ENCODE results near the gene FEM1B. TPM values are rescaled to one million over a fixed set of nuclear protein-coding genes. Genes with fewer than 3 reads are reported as not detected.

Gene FEM1B
- total RNA-seq, 3 donors from 2014 or later, result 30.9 to 37.0 (median 31.7) TPM

GRCh38 chr15:68285259-68285980 is 7.9 kb downstream of the FEM1B start:
- H3K9me3 Mint-ChIP-seq, result no peaks in the 10 kb centered on the region
- H3K4me1 Mint-ChIP-seq (ENCODE audit: low read depth), result peaks cover 74% of the 10 kb centered on the region
- H3K36me3 Mint-ChIP-seq (ENCODE audit: insufficient read depth), result peaks cover 39% of the 10 kb centered on the region
- H3K27me3 Mint-ChIP-seq (ENCODE audit: low read depth), result no peaks in the 10 kb centered on the region
- no peak overlapping the region for H3K4me3 Mint-ChIP-seq
- no peak for DNase-seq
- no peak for ATAC-seq

- Mint-ChIP-seq H3K4me3 (peak overlapping the region; percentile 1), H3K4me1 (ENCODE audit: low read depth) (peaks cover 70% of the 10 kb centered on the region), H3K27me3 (ENCODE audit: low read depth) (no peaks in the 10 kb centered on the region), H3K9me3 (no peaks in the 10 kb centered on the region), H3K36me3 (ENCODE audit: insufficient read depth) (peaks cover 45% of the 10 kb centered on the region)
- ATAC-seq (no peak), DNase-seq (no peak)
These were observed 8.7 kb downstream of the FEM1B start for GRCh38 chr15:68286256-68286655.

GRCh38 chr15:68289057-68289456 is 11.5 kb downstream of the FEM1B start:
- Mint-ChIP-seq H3K27me3 (ENCODE audit: low read depth) (no peaks in the 10 kb centered on the region), H3K4me3 (no peak overlapping the region), H3K4me1 (ENCODE audit: low read depth) (peaks cover 70% of the 10 kb centered on the region), H3K9me3 (no peaks in the 10 kb centered on the region), H3K36me3 (ENCODE audit: insufficient read depth) (peaks cover 46% of the 10 kb centered on the region)
- ATAC-seq (no peak), DNase-seq (no peak)

- Mint-ChIP-seq H3K36me3 (ENCODE audit: insufficient read depth) (peaks cover 42% of the 10 kb centered on the region), H3K27me3 (ENCODE audit: low read depth) (no peaks in the 10 kb centered on the region), H3K4me3 (no peak overlapping the region), H3K9me3 (no peaks in the 10 kb centered on the region), H3K4me1 (ENCODE audit: low read depth) (peaks cover 65% of the 10 kb centered on the region)
- DNase-seq (no peak), ATAC-seq (no peak)
These were observed 12.2 kb downstream of the FEM1B start for GRCh38 chr15:68289621-68290352.

- no peaks in the 10 kb centered on the region for H3K9me3 Mint-ChIP-seq
These were observed 13.2 kb downstream of the FEM1B start for GRCh38 chr15:68290715-68291114.

GRCh38 chr15:68292157-68292781 is 14.7 kb downstream of the FEM1B start:
- peaks cover 51% of the 10 kb centered on the region for H3K4me1 Mint-ChIP-seq (ENCODE audit: low read depth)
- no peaks in the 10 kb centered on the region for H3K27me3 Mint-ChIP-seq (ENCODE audit: low read depth)
- ATAC-seq, result peak; percentile 43 to 62
- H3K36me3 Mint-ChIP-seq (ENCODE audit: insufficient read depth), result peaks cover 33% of the 10 kb centered on the region
- H3K9me3 Mint-ChIP-seq, result no peaks in the 10 kb centered on the region
- DNase-seq, result no peak
- H3K4me3 Mint-ChIP-seq, result no peak overlapping the region

More at GRCh38 chr15:68290715-68291114, 13.2 kb downstream of the FEM1B start:
- DNase-seq (no peak), ATAC-seq (no peak)
- peaks cover 38% of the 10 kb centered on the region for H3K36me3 Mint-ChIP-seq (ENCODE audit: insufficient read depth)
- peaks cover 58% of the 10 kb centered on the region for H3K4me1 Mint-ChIP-seq (ENCODE audit: low read depth)
- H3K27me3 Mint-ChIP-seq (ENCODE audit: low read depth), result no peaks in the 10 kb centered on the region
- H3K4me3 Mint-ChIP-seq, result no peak overlapping the region

- H3K27me3 Mint-ChIP-seq (ENCODE audit: low read depth), result no peaks in the 10 kb centered on the region
- DNase-seq (no peak), ATAC-seq (peak; percentile 53 to 72)
- H3K9me3 Mint-ChIP-seq, result no peaks in the 10 kb centered on the region
- H3K36me3 Mint-ChIP-seq (ENCODE audit: insufficient read depth), result peaks cover 32% of the 10 kb centered on the region
- no peak overlapping the region for H3K4me3 Mint-ChIP-seq
- H3K4me1 Mint-ChIP-seq (ENCODE audit: low read depth), result peaks cover 48% of the 10 kb centered on the region
These were observed 15.4 kb downstream of the FEM1B start for GRCh38 chr15:68292967-68293366.

- Mint-ChIP-seq H3K9me3 (no peaks in the 10 kb centered on the region), H3K36me3 (ENCODE audit: insufficient read depth) (peaks cover 21% of the 10 kb centered on the region), H3K4me1 (ENCODE audit: low read depth) (peaks cover 48% of the 10 kb centered on the region), H3K4me3 (no peak overlapping the region), H3K27me3 (ENCODE audit: low read depth) (no peaks in the 10 kb centered on the region)
- ATAC-seq (no peak), DNase-seq (no peak)
These were observed 17.7 kb downstream of the FEM1B start for GRCh38 chr15:68295014-68295805.

GRCh38 chr15:68298336-68298735 is 20.8 kb downstream of the FEM1B start:
- Mint-ChIP-seq H3K9me3 (no peaks in the 10 kb centered on the region), H3K27me3 (ENCODE audit: low read depth) (no peaks in the 10 kb centered on the region), H3K4me1 (ENCODE audit: low read depth) (peaks cover 35% of the 10 kb centered on the region), H3K4me3 (peak overlapping the region; percentile 73), H3K36me3 (ENCODE audit: insufficient read depth) (peaks cover 9% of the 10 kb centered on the region)
- DNase-seq, result no peak
- no peak for ATAC-seq

- ATAC-seq (peak; percentile 85 to 90), DNase-seq (no peak)
- Mint-ChIP-seq H3K4me1 (ENCODE audit: low read depth) (peaks cover 32% of the 10 kb centered on the region), H3K36me3 (ENCODE audit: insufficient read depth) (peaks cover 6% of the 10 kb centered on the region), H3K9me3 (no peaks in the 10 kb centered on the region), H3K4me3 (peak overlapping the region; percentile 73), H3K27me3 (ENCODE audit: low read depth) (no peaks in the 10 kb centered on the region)
These were observed 21.4 kb downstream of the FEM1B start for GRCh38 chr15:68298882-68299381.

- Mint-ChIP-seq H3K9me3 (no peaks in the 10 kb centered on the region), H3K36me3 (ENCODE audit: insufficient read depth) (peaks cover 6% of the 10 kb centered on the region), H3K4me3 (peak overlapping the region; percentile 73), H3K27me3 (ENCODE audit: low read depth) (no peaks in the 10 kb centered on the region), H3K4me1 (ENCODE audit: low read depth) (peaks cover 31% of the 10 kb centered on the region)
- ATAC-seq (no peak), DNase-seq (no peak)
These were observed 21.9 kb downstream of the FEM1B start for GRCh38 chr15:68299436-68299835.

GRCh38 chr15:68300115-68300940 is 22.8 kb downstream of the FEM1B start:
- no peak for DNase-seq
- H3K9me3 Mint-ChIP-seq, result no peaks in the 10 kb centered on the region

GRCh38 chr15:68301301-68301700 is 23.8 kb downstream of the FEM1B start:
- ATAC-seq, result no peak

More at GRCh38 chr15:68300115-68300940, 22.8 kb downstream of the FEM1B start:
- ATAC-seq, result no peak
- Mint-ChIP-seq H3K4me3 (no peak overlapping the region), H3K36me3 (ENCODE audit: insufficient read depth) (peaks cover 2% of the 10 kb centered on the region), H3K4me1 (ENCODE audit: low read depth) (peaks cover 29% of the 10 kb centered on the region), H3K27me3 (ENCODE audit: low read depth) (no peaks in the 10 kb centered on the region)

More at GRCh38 chr15:68301301-68301700, 23.8 kb downstream of the FEM1B start:
- no peak overlapping the region for H3K4me3 Mint-ChIP-seq
- H3K27me3 Mint-ChIP-seq (ENCODE audit: low read depth), result peaks cover 1% of the 10 kb centered on the region
- H3K4me1 Mint-ChIP-seq (ENCODE audit: low read depth), result peaks cover 30% of the 10 kb centered on the region
- DNase-seq, result no peak
- H3K9me3 Mint-ChIP-seq, result no peaks in the 10 kb centered on the region
- no peaks in the 10 kb centered on the region for H3K36me3 Mint-ChIP-seq (ENCODE audit: insufficient read depth)

All from activated T-cell treated with anti-CD3 and anti-CD28 coated beads, Interleukin-2, amount 50 U/mL, for 4 hours (primary cell).